KMS-11 (cell line): Measurements from ENCODE around the gene ERCC6L.

ENCODE experiments used
- H2AFZ ChIP-seq: fragments of 200-600 bp; sonication (generic); 2 replicates; pipeline ENCODE4 v1.6.1; 2016; ENCODE audit warnings: antibody characterized with exemption, mixed run types, low read depth
- H3K27ac ChIP-seq: fragments of 200-600 bp; sonication (generic); 2 replicates; pipeline ENCODE4 v1.6.1; 2016; ENCODE audit warnings: mild to moderate bottlenecking, mixed run types
- H3K27me3 ChIP-seq: fragments of 200-600 bp; sonication (generic); 2 replicates; pipeline ENCODE4 v1.6.1; 2017; ENCODE audit warnings: mild to moderate bottlenecking, low read depth, mixed run types, moderate library complexity; ENCODE audit not compliant: insufficient read depth
- H3K36me3 ChIP-seq: fragments of 200-600 bp; sonication (generic); 2 replicates; pipeline ENCODE4 v1.6.1; 2017; ENCODE audit warnings: mild to moderate bottlenecking, mixed run types; ENCODE audit not compliant: insufficient read depth
- H3K4me1 ChIP-seq: fragments of 200-600 bp; sonication (generic); 2 replicates; pipeline ENCODE4 v1.6.1; 2016; ENCODE audit warnings: mild to moderate bottlenecking, low read depth, mixed run types; ENCODE audit not compliant: poor library complexity, severe bottlenecking
- H3K4me2 ChIP-seq: fragments of 200-600 bp; sonication (generic); 2 replicates; pipeline ENCODE4 v1.7.0; 2016; ENCODE audit warnings: mild to moderate bottlenecking, mixed run types
- H3K4me3 ChIP-seq: fragments of 200-600 bp; sonication (generic); IDR thresholded peaks from 2 replicates; pipeline ENCODE4 v1.6.1; 2017; ENCODE audit warnings: low read depth, low read length, mixed read lengths; ENCODE audit not compliant: insufficient read depth
- H3K79me2 ChIP-seq: fragments of 200-600 bp; sonication (generic); 2 replicates; pipeline ENCODE4 v1.6.1; 2016; ENCODE audit warnings: low read depth, mixed run types; ENCODE audit not compliant: insufficient read depth
- H3K9ac ChIP-seq: fragments of 200-600 bp; sonication (generic); 2 replicates; pipeline ENCODE4 v1.6.1; 2016; ENCODE audit warnings: mild to moderate bottlenecking, mixed run types
- H4K20me1 ChIP-seq: fragments of 200-600 bp; sonication (generic); 2 replicates; pipeline ENCODE4 v1.6.1; 2016; ENCODE audit warnings: mild to moderate bottlenecking, mixed run types; ENCODE audit not compliant: insufficient read depth
- TF ChIP-seq, protein P1 (sequence below): fragments of 200-600 bp; sonication (generic); conservative IDR thresholded peaks from 2 replicates; pipeline ENCODE4 v1.6.1; 2017; ENCODE audit warnings: low read depth, mild to moderate bottlenecking, antibody characterized with exemption, low read length, moderate library complexity, mixed read lengths

ERCC6L gene

DNA sequence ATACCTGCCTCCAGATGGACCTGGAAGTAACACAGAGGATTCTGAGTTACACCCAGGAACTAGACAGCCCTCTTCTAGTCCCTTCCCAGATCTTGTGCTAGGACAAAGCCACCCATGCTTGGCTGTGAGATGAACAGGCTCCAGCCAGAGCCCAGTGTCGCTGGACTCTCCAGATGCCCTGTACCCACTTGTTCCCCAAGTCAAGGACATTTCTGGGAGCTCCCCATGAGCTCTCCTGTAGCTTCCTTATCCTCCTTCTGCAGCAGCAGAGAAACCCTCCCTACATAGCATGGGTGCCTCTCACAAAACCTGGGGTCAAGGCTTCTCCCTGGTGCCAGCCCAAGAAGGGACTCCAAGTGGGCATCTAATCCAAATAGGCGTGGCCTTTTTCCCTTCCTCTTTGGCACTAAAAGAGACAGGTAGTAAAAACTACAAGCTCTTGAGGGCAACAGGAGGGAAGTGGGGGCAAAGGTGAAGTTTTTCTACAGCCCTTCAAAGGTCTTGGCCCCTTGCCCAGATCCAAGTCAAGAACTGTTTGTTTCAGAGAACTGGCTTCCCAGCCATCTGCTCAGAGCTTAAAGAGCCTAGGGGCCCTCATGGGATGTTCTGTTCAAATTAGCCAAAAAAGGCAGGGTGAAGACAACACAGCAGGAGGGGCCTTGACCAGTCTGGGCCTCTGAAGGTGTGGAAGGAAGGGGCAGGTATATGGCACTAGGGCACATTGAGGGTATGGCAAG is 8.5 kb upstream of the ERCC6L start:
- Histone ChIP-seq H3K36me3 (no peaks in the 10 kb centered on the region), H3K4me2 (no peak overlapping the region), H3K4me1 (no peaks in the 10 kb centered on the region), H3K9ac (no peak overlapping the region), H4K20me1 (no peaks in the 10 kb centered on the region), H2AFZ (no peak overlapping the region), H3K4me3 (no peak overlapping the region), H3K27me3 (no peaks in the 10 kb centered on the region), H3K79me2 (no peaks in the 10 kb centered on the region), H3K27ac (no peak overlapping the region)
- TF ChIP-seq, protein P1, sequence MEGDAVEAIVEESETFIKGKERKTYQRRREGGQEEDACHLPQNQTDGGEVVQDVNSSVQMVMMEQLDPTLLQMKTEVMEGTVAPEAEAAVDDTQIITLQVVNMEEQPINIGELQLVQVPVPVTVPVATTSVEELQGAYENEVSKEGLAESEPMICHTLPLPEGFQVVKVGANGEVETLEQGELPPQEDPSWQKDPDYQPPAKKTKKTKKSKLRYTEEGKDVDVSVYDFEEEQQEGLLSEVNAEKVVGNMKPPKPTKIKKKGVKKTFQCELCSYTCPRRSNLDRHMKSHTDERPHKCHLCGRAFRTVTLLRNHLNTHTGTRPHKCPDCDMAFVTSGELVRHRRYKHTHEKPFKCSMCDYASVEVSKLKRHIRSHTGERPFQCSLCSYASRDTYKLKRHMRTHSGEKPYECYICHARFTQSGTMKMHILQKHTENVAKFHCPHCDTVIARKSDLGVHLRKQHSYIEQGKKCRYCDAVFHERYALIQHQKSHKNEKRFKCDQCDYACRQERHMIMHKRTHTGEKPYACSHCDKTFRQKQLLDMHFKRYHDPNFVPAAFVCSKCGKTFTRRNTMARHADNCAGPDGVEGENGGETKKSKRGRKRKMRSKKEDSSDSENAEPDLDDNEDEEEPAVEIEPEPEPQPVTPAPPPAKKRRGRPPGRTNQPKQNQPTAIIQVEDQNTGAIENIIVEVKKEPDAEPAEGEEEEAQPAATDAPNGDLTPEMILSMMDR, result no peak

DNA sequence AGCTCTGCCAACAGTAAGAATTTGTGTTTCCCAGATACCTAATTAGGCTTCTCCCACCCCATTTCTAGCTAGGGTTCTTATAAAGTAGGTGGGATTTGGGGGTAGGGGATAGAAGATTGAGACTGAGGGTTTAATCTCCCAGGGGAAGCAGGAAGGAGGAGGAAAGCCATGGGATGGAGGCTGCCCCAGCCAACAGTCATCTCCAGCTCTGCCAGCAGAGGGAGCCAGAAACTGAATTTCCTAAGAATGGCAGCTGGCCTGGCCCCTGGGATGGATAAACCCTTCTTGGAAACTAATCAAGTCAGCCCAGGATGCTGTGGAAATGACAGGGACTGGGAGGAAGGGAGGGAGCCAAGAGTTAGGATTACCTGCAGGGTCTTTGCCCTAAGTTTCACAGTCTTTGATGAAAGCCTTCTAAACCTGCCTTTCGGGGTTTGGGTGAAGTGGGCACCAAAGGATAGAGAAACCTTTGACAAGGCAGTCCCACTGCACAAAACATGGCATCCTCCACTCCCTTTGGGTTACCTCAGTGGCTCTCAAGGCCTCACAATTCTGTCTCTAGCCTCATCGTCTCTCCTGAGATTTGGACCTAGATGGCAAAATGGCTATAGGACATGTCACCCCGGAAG is 6.7 kb upstream of the ERCC6L start:
- Histone ChIP-seq H3K9ac (no peak overlapping the region), H3K27me3 (no peaks in the 10 kb centered on the region), H3K79me2 (no peaks in the 10 kb centered on the region), H3K4me3 (no peak overlapping the region), H3K4me2 (no peak overlapping the region), H2AFZ (no peak overlapping the region), H3K4me1 (no peaks in the 10 kb centered on the region), H4K20me1 (no peaks in the 10 kb centered on the region), H3K27ac (no peak overlapping the region), H3K36me3 (no peaks in the 10 kb centered on the region)
- TF ChIP-seq, protein P1, result peak; percentile 78

- Histone ChIP-seq H3K4me2 (no peak overlapping the region), H3K4me1 (no peaks in the 10 kb centered on the region), H3K9ac (no peak overlapping the region), H3K4me3 (no peak overlapping the region), H3K27ac (no peak overlapping the region), H3K36me3 (no peaks in the 10 kb centered on the region), H4K20me1 (no peaks in the 10 kb centered on the region), H3K27me3 (no peaks in the 10 kb centered on the region), H3K79me2 (no peaks in the 10 kb centered on the region), H2AFZ (no peak overlapping the region)
- TF ChIP-seq, protein P1, result no peak
Measured at GRCh38 chrX:72243472-72243871, 4.6 kb upstream of the ERCC6L start.

- H3K27ac ChIP-seq, result no peak overlapping the region
Measured at GRCh38 chrX:72240976-72241375, 2.1 kb upstream of the ERCC6L start.

More at GRCh38 chrX:72240976-72241375, 2.1 kb upstream of the ERCC6L start:
- Histone ChIP-seq H2AFZ (no peak overlapping the region), H3K79me2 (no peaks in the 10 kb centered on the region), H3K9ac (no peak overlapping the region), H3K36me3 (no peaks in the 10 kb centered on the region), H3K4me1 (no peaks in the 10 kb centered on the region), H3K27me3 (no peaks in the 10 kb centered on the region), H3K4me3 (no peak overlapping the region), H3K4me2 (no peak overlapping the region), H4K20me1 (no peaks in the 10 kb centered on the region)
- TF ChIP-seq, protein P1, result no peak
